Suprapubic skin (tissue), 4 donors: ENCODE results near the gene TOP1. TPM values are rescaled to one million over a fixed set of nuclear protein-coding genes. Genes with fewer than 3 reads are reported as not detected.

ENCODE experiments used
- DNase-seq, 2 donors: peaks; one replicate each; pipeline ENCODE4 v3.0.0-alpha.2; 2019; ENCODE audit warnings: low spot score in 2 of 2
- H3K27ac ChIP-seq: fragments of 200-600 bp; sonication (generic); one replicate; pipeline ENCODE4 v1.5.1; 2019
- H3K27me3 ChIP-seq: fragments of 200-600 bp; sonication (generic); one replicate; pipeline ENCODE4 v1.5.1; 2019
- H3K36me3 ChIP-seq: fragments of 200-600 bp; sonication (generic); one replicate; pipeline ENCODE4 v1.5.1; 2019
- H3K4me1 ChIP-seq: fragments of 200-600 bp; sonication (generic); one replicate; pipeline ENCODE4 v1.5.1; 2019
- H3K4me3 ChIP-seq: fragments of 200-600 bp; sonication (generic); one replicate; pipeline ENCODE4 v1.5.1; 2019; ENCODE audit warnings: mild to moderate bottlenecking
- H3K9me3 ChIP-seq: fragments of 200-600 bp; sonication (generic); one replicate; pipeline ENCODE4 v1.5.1; 2019
- EP300 ChIP-seq: sonication (generic); formaldehyde crosslinking; IDR thresholded peaks from one replicate; pipeline ENCODE4 v1.6.1; 2017; ENCODE audit warnings: antibody characterized with exemption
- POLR2A ChIP-seq, 2 donors: fragments of 450-650 bp; IDR thresholded peaks; one replicate each; pipeline ENCODE4 v1.6.1; 2017; ENCODE audit warnings: antibody characterized with exemption in 2 of 2, mild to moderate bottlenecking in 2 of 2, moderate library complexity in 2 of 2
- POLR2AphosphoS5 ChIP-seq, 3 donors: sonication (generic); formaldehyde crosslinking; IDR thresholded peaks; one replicate each; pipeline ENCODE4 v1.6.1; 2017; ENCODE audit warnings: antibody characterized with exemption in 3 of 3
- WGBS: methylation state at CpG from one replicate; pipeline ENCODE4 v1.1.5; 2018; 5-methylcytosine and 5-hydroxymethylcytosine counted together
- total RNA-seq, 4 donors: library from RNA; depleted of rRNA; stranded (reverse); fragments of >200 nt; gene quantifications; one replicate each; pipeline ENCODE4 v1.1.0, GENCODE V29; 2016
- TF ChIP-seq, protein P1 (sequence below), 2 donors: fragments of 200-600 bp in 1 of 2; fragments of 450-650 bp in 1 of 2; sonication (generic) in 1 of 2; IDR thresholded peaks; one replicate each; pipeline ENCODE4 v1.5.1; 2016 to 2019; ENCODE audit warnings: antibody characterized with exemption in 2 of 2, mild to moderate bottlenecking in 1 of 2, moderate library complexity in 1 of 2

The TOP1 gene
- total RNA-seq, 4 donors from 2014 or later, result 25.8 to 32.6 (median 32.0) TPM

DNA sequence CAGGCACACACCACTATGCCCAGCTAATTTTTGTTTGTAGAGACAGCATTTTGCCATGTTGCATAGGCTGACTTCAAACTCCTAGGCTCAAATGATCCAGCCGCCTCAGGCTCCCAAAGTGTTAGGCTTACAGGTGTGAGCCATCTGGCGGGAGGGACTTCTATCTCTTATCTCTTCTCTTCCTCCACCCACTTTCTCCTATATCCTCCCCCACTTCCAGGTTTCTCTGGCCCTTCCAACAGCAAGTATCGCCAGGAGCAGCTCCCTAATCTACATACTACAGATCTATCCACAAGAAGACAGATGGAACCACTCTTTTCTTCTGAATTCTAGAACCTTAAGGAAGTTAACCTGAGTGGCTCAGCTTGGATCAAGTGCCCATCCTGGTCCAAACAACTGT, 5.1 kb upstream of the TOP1 start:
- H3K27me3 ChIP-seq, result no peaks in the 10 kb centered on the region
- no peak overlapping the region for H3K27ac ChIP-seq
- H3K36me3 ChIP-seq, result no peaks in the 10 kb centered on the region
- no peak overlapping the region for H3K4me3 ChIP-seq
- TF ChIP-seq, protein P1, sequence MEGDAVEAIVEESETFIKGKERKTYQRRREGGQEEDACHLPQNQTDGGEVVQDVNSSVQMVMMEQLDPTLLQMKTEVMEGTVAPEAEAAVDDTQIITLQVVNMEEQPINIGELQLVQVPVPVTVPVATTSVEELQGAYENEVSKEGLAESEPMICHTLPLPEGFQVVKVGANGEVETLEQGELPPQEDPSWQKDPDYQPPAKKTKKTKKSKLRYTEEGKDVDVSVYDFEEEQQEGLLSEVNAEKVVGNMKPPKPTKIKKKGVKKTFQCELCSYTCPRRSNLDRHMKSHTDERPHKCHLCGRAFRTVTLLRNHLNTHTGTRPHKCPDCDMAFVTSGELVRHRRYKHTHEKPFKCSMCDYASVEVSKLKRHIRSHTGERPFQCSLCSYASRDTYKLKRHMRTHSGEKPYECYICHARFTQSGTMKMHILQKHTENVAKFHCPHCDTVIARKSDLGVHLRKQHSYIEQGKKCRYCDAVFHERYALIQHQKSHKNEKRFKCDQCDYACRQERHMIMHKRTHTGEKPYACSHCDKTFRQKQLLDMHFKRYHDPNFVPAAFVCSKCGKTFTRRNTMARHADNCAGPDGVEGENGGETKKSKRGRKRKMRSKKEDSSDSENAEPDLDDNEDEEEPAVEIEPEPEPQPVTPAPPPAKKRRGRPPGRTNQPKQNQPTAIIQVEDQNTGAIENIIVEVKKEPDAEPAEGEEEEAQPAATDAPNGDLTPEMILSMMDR (IDR thresholded peaks at IDR 0.05), result no peak
- TF ChIP-seq EP300, result no peak
- TF ChIP-seq POLR2A (IDR thresholded peaks at IDR 0.05), result no peak
- TF ChIP-seq POLR2AphosphoS5 (IDR thresholded peaks at IDR 0.05), result no peak
- DNase-seq, result no peak
- peaks cover 9% of the 10 kb centered on the region for H3K4me1 ChIP-seq
- H3K9me3 ChIP-seq, result no peaks in the 10 kb centered on the region
- WGBS, result 53% methylated on average over 3 of the region's 3 CpGs

DNA sequence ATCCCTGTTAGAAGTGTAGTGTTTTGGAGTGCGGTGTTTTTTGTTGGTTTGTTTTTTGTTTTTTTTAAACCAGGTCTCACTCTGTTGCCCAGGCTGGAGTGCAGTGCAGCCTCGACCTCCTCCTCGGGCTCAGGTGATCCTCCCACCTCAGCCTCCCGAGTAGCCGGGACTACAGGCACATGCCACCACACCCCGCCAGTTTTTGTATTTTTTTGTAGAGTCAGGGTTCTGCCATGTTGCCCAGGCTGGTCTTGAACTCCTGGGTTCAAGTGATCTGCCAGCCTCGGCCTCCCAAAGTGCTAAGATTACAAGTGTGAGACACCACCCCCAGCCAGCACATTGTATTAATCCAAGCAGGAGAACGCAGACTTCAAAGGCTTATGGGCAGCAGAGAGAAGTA, 1.3 kb upstream of the TOP1 start:
- WGBS, result 82% methylated on average over 8 of the region's 8 CpGs
- no peak for DNase-seq
- Histone ChIP-seq H3K4me3 (no peak overlapping the region), H3K27ac (no peak overlapping the region), H3K27me3 (no peaks in the 10 kb centered on the region), H3K4me1 (peaks cover 36% of the 10 kb centered on the region), H3K9me3 (no peaks in the 10 kb centered on the region), H3K36me3 (no peaks in the 10 kb centered on the region)
- TF ChIP-seq, protein P1 (IDR thresholded peaks at IDR 0.05), result no peak
- TF ChIP-seq POLR2AphosphoS5 (IDR thresholded peaks at IDR 0.05), result no peak
- TF ChIP-seq EP300, result no peak
- no peak for TF ChIP-seq POLR2A (IDR thresholded peaks at IDR 0.05)

DNA sequence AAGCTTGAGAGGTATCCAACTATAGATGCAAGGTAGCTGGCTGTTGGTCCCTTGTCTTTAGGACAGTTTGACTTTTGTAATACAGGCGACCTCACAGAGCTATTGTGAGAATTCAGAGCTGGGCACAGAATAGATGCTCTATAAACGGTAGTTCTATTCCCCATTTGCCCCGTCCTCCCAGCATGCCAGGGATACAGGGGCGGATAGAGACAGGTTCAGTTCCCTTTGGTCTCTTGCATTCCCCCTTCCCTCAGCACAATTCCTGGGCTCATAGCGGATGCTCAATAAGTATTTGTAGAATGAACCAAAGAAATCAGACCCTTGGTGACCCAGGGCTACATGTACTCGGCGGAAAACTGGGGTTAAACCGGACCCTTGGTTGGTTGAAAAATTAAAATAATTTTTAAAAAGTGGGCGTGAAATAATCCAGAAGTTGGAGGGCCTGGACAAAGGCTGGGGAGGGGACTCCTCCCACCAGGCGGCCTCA, 707 bp upstream of the TOP1 start:
- 22% methylated on average over 10 of the region's 10 CpGs for WGBS
- Histone ChIP-seq H3K27ac (peak overlapping the region; percentile 92), H3K36me3 (no peaks in the 10 kb centered on the region), H3K4me1 (peaks cover 41% of the 10 kb centered on the region), H3K9me3 (no peaks in the 10 kb centered on the region), H3K27me3 (no peaks in the 10 kb centered on the region), H3K4me3 (peak overlapping the region; percentile 71)
- TF ChIP-seq, protein P1 (IDR thresholded peaks at IDR 0.05), result no peak
- TF ChIP-seq POLR2AphosphoS5 (IDR thresholded peaks at IDR 0.05), result no peak
- no peak for TF ChIP-seq EP300
- TF ChIP-seq POLR2A (IDR thresholded peaks at IDR 0.05), result no peak
- DNase-seq, result no peak

DNA sequence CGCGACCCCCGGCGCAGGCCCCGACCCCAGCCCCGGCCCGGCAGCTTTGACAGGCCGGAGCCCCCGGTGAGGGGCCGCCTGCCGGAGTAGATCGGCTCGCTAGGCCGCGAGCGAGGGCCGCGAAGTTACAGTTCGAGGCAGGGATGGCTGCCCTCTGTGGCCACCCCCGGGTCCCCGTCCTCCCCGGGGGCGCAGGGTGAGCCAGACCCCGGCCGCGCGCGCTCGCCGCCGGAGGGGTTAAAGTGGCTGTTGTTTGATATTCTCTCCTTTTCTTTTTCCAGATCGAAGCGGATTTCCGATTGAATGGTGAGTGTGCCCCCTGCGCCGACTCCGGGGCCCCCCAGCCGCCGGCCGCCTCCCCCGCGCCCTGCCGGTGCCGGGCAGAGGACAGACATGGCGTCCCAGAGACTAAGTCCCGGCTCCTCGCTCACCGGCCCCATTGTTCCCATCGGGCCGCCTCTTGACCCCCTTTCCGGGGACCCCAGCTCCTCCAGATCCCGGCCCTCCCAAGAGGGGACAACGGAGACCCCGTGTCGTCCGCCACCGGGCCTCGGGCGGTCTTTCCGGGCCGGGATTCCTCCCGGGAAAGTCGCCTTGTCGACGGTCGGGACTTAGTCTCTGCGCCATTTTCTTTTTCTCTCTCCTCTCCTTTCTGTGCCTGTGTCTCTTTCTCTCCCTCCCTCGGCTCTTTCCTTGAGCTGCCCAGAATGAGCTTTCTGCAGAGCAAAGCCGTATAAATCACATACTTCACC, 704 bp downstream of the TOP1 start:
- Histone ChIP-seq H3K4me3 (peak overlapping the region; percentile 71), H3K36me3 (no peaks in the 10 kb centered on the region), H3K4me1 (peaks cover 53% of the 10 kb centered on the region), H3K27me3 (no peaks in the 10 kb centered on the region), H3K9me3 (no peaks in the 10 kb centered on the region), H3K27ac (peak overlapping the region; percentile 92)
- TF ChIP-seq POLR2AphosphoS5 (IDR thresholded peaks at IDR 0.05), result no peak
- TF ChIP-seq EP300, result no peak
- WGBS, result under 1% methylated on average over 46 of the region's 69 CpGs
- DNase-seq, result peak in 1 of 2 donors; percentile 65

DNA sequence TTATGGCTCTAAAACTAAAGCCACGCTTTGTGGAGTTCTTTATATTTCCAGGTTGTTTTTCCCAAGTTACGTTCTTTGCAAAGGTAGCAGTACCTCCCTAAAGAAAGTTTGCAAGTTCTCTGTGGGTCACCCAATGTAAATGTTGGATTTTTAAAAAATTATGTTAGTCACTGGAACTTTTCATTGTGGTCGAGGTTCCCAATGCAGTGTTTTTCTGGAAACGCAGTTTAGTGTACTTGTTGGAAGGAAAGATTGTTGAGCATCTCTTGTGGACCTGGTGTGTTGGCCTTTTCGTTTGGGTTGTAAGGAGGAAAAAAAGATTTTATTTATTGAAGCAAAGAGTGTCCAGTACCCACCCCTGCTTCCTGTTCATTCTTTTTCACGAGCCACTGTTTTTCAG, 1.4 kb downstream of the TOP1 start:
- Histone ChIP-seq H3K27ac (peak overlapping the region; percentile 92), H3K9me3 (no peaks in the 10 kb centered on the region), H3K36me3 (no peaks in the 10 kb centered on the region), H3K4me3 (peak overlapping the region; percentile 71), H3K27me3 (no peaks in the 10 kb centered on the region), H3K4me1 (peaks cover 54% of the 10 kb centered on the region)
- 17% methylated on average over 6 of the region's 6 CpGs for WGBS
- DNase-seq, result no peak
- TF ChIP-seq, protein P1 (IDR thresholded peaks at IDR 0.05), result no peak
- no peak for TF ChIP-seq EP300
